ENCODE measurements around the gene C1orf198. TPM values are rescaled to one million over a fixed set of nuclear protein-coding genes. Genes with fewer than 3 reads are reported as not detected.

C1orf198 gene
- total and polyA plus RNA-seq, 2 of the 8 experiments (the other 6 are each of a cell fraction or from before 2014, with no cell fraction given) = 30.6 to 45.0 TPM

DNA sequence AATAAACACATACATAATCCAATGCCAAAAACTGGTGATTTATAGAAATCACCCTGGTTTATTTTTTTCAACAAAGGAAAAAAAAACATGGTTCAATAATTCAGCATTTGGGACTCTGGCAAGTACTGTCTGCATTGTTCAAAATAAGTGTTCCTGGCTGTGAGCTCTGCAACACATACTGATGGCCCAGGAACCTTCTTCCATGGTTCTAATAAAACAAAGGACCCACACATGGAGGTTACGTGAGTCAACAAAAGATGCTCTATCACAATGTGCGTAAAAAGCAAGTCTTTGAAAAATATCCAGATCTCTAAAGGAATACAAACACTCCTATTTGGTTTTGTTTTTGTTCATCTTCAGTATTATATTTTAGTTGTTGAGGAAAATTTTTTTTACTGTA lies 37.9 kb upstream of the C1orf198 start (continued):
- no peak for TF ChIP-seq CHD7 (IDR thresholded peaks at IDR 0.05; ENCODE audit: insufficient replicate concordance, low read length)
